Activated CD8-positive, alpha-beta memory T cell treated with anti-CD3 and anti-CD28 coated beads, Interleukin-2, amount 50 U/mL, for 1 hour (primary cell): Measurements from ENCODE around the gene FN3KRP.

Experiments used
- DNase-seq: peaks from one replicate; pipeline ENCODE4 v3.0.0-alpha.2; 2020; ENCODE audit errors: extremely low read depth

Gene FN3KRP, protein sequence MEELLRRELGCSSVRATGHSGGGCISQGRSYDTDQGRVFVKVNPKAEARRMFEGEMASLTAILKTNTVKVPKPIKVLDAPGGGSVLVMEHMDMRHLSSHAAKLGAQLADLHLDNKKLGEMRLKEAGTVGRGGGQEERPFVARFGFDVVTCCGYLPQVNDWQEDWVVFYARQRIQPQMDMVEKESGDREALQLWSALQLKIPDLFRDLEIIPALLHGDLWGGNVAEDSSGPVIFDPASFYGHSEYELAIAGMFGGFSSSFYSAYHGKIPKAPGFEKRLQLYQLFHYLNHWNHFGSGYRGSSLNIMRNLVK

DNA sequence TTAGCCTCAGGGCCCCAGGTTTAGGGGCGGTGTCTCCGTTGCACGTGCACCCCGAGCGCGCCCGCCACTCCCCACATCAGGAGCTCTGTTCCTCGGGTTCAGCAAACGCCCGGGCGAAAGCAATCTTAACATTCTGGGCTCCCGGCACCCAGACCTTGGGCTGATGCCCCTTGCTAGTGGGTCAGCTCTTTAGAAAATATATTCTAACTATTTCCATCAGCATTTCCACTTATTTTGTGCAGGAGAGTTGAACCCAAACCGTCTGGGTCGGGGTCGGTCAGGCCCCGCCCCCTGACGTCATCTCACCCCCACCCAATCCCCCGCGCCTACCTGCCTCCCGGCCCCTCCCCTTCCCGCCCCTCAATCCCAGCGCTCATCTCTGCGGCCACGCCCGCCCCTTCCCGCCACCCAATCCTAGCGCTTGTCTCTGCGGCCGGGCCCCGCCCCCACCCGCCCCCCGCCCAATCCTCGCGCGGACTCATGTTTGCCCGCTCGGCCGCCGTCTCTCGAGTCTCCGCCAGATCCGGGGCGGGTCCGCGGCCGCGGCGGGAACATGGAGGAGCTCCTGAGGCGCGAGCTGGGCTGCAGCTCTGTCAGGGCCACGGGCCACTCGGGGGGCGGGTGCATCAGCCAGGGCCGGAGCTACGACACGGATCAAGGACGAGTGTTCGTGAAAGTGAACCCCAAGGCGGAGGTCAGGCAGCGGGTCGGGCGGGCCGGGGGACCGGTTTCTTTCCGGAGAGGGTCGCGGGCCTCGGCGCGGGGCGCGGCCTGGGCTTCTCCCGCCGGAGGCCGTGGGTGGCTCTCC, at the start of gene FN3KRP:
Gene FN3KRP, plus strand, starts transcription at position 504 of the 808 bp plus-strand sequence. Its CDS starts 50 bp downstream, at position 554.
- DNase-seq, result peak; percentile 79

GRCh38 chr17:82666931-82667667, 49.4 kb upstream of the FN3KRP start:
- DNase-seq, result no peak

DNA sequence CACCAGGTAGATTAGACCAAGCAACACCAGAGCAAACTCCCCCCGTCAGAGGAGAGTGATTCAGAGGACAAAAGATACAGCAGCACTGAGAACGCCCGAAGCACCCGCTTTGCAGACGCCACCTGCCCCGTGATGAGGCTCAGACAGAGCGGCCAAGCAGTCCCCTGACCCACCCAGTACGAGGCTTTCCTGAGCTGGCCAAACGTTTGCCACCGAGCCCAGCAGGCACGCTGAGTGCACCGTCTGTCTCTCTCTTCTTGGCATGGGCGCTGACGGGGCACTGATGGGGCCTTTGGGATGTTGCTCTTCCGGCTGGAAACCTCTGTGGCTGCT, 48.9 kb upstream of the FN3KRP start:
- no peak for DNase-seq

- DNase-seq, result no peak
Observed at GRCh38 chr17:82668024-82668630, 48.4 kb upstream of the FN3KRP start.

GRCh38 chr17:82668631-82669099, 47.8 kb upstream of the FN3KRP start:
- DNase-seq, result no peak

DNA sequence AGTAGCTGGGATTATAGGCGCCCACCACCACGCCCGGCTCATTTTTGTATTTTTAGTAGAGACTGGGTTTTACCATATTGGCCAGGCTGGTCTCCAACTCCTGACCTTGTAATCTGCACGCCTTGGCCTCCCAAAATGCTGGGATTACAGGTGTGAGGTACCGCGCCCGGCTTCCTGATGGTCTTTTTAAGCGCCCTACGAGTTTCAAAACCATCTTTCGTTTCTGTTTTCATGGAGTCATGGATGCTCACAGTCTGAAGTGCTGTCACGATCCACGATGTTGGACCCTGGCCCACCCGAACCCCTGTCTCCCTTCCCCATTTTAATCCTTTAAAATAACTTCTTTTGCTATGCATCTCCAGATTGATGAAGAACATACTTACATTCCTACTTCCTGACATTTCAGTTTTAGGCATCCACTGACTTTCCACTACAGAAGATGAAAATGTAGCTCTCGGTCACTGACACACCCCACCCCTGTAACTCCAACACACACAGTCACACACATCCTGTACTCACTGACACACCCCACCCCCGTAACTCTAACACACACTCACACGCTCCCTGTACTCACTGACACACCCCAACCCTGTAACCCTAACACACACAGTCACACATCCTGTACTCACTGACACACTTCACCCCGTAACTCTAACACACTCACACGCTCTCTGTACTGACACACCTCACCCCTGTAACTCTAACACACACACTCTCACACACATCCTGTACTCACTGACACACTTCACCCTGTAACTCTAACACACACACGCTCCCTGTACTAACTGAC, 45.6 kb upstream of the FN3KRP start:
- no peak for DNase-seq

GRCh38 chr17:82674656-82675475, 41.6 kb upstream of the FN3KRP start:
- DNase-seq, result no peak

GRCh38 chr17:82675476-82676245, 40.8 kb upstream of the FN3KRP start:
- no peak for DNase-seq

- DNase-seq, result no peak
Observed at GRCh38 chr17:82677353-82677925, 39.1 kb upstream of the FN3KRP start.

- DNase-seq, result no peak
Observed at GRCh38 chr17:82678265-82678891, 38.1 kb upstream of the FN3KRP start.

DNA sequence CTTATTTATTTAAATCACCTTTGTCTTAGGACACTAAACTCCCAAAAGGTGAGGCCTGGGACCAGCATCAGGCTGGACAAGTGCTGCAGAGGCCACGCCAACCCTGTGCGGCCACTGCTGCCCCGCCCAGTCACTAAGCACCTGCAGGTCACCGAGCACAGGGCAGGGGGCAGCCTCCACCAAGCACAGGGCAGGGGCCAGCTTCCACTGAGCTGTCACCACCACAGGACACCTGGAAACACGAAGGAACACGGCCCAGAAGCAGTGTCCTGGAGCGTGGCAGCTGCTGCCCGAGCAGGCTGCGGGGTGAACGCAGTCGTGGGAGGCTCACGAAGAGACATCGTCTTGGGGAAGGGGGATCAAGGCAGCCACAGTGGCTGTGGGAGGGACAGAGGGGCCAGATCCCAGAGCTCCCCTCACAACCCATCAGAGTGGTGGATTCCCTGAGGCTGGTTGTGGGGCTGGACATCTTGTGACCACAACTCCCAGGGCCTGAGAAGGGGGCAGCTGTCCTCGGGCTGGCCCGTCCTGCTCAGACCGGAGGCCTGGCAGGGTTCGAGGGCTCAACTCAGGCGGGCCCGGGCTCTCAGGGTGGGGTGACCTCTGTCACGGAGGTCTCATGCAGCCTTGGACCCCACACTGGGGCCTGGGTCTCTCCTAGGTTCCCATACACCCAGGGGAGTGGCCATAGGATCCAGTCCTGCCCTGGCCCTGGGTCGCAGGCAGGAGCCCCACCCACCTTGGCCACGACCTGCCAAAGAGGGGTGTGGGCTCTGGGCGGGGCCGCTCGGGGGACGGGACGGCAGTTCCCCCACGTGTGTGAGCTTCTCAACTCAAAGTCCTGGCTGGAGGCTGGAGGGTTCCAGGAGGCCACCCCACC, 36.7 kb upstream of the FN3KRP start:
- no peak for DNase-seq

GRCh38 chr17:82681547-82681946, 35.0 kb upstream of the FN3KRP start:
- DNase-seq, result no peak

DNA sequence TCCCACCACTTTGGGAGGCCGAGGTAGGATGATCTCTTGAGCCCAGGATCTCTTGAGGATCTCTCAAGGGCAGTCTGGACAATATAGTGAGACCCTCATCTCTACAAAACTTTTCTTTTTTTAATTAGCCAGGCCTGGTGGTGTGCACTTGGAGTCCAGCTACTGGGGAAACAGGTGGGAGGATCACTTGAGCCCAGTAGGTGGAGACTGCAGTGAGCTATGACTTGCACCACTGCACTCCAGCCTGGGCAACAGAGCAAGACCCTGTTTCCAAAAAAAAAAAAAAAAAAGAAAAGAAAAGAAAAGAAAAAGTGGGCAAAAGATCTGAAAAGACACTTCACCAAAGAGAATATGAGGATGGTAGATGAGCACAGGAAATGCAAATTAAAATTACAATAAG, 33.0 kb upstream of the FN3KRP start:
- DNase-seq, result no peak

GRCh38 chr17:82684228-82684841, 32.2 kb upstream of the FN3KRP start:
- DNase-seq, result no peak

DNA sequence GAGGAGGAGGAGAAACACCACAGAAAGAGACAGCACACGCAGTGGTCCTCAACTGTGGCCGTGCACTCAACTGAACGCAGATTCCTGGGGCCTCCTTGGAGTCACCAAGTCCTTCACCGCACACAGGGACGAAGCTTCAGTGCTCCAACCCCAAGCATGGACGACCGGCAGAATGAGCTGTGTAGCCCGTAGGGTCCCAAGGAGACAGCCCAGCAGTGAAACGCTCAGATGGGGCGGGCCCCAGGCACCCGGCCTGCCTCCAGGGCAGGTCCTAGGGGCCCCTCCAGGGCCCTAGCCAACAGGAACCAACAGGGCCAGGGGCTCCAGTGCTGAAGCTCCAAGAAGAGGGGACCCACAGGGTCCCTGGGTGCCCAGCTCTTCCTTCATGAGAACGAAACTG, 31.2 kb upstream of the FN3KRP start:
- no peak for DNase-seq

GRCh38 chr17:82686366-82687324, 29.9 kb upstream of the FN3KRP start:
- DNase-seq, result no peak
